Right lobe of liver (tissue), 6 donors: ENCODE data around the gene JAK2. TPM values are rescaled to one million over a fixed set of nuclear protein-coding genes. Genes with fewer than 3 reads are reported as not detected.

Source experiments
- ATAC-seq, 4 donors: fragments of 200-7000 bp; cut with Tn5 transposase; one replicate each; pipeline ENCODE4 v1.9.1; 2020; ENCODE audit warnings: mild to moderate bottlenecking in 4 of 4, moderate library complexity in 4 of 4
- DNase-seq, 3 donors: peaks; one replicate each; pipeline ENCODE4 v3.0.0-alpha.2; 2020
- H3K27ac ChIP-seq, 3 donors: fragments of 200-600 bp; one replicate each; pipeline ENCODE4 v1.8.0; 2022
- H3K27me3 ChIP-seq, 2 donors: fragments of 200-600 bp; one replicate each; pipeline ENCODE4 v1.8.0; 2022
- H3K36me3 ChIP-seq, 4 donors: fragments of 200-600 bp; sonication (generic) in 1 of 4; one replicate each; pipeline versions ENCODE4 v1.5.1 to v1.8.0; 2017 to 2022; ENCODE audit warnings: control low read depth in 1 of 4
- H3K4me1 ChIP-seq, 4 donors: fragments of 200-600 bp; sonication (generic) in 1 of 4; one replicate each; pipeline versions ENCODE4 v1.5.1 to v1.8.0; 2017 to 2022; ENCODE audit warnings: control low read depth in 1 of 4
- H3K4me3 ChIP-seq, 3 donors: fragments of 200-600 bp; one replicate each; pipeline ENCODE4 v1.8.0; 2022
- H3K9me3 ChIP-seq, 4 donors: fragments of 200-600 bp; sonication (generic) in 1 of 4; one replicate each; pipeline versions ENCODE4 v1.5.1 to v1.8.0; 2017 to 2022; ENCODE audit warnings: control low read depth in 1 of 4
- POLR2A ChIP-seq: fragments of 450-650 bp; IDR thresholded peaks from one replicate; pipeline ENCODE4 v1.6.1; 2017; ENCODE audit warnings: antibody characterized with exemption, mild to moderate bottlenecking
- WGBS: methylation state at CpG from one replicate; pipeline ENCODE4 v1.1.6; 2018; ENCODE audit warnings: low coverage, low lambda C conversion rate; ENCODE audit not compliant: insufficient coverage; ENCODE audit errors: missing lambda C conversion rate; 5-methylcytosine and 5-hydroxymethylcytosine counted together
- intact Hi-C, 2 donors: fragments of 100-400 bp; cut with DNase I; formaldehyde crosslinking; loops; one replicate each; pipeline versions ENCODE4 v1.11.2 to v1.14.1; 2022
- long read RNA-seq: library from polyadenylated mRNA; unstranded; transcript quantifications from one replicate; pipeline ENCODE4 v2.0.0, GENCODE V29; 2019
- total RNA-seq, 6 experiments: library from RNA; depleted of rRNA in 2 of 6; stranded (reverse); fragments of >200 nt in 2 of 6; fragmentation: NEBNext Ultra II Directional in 3 of 6; extraction: Animal tissue kit (Norgen Biotek cat#: 25700) in 3 of 6; gene quantifications; one replicate each; pipeline versions ENCODE4 v1.1.0 to v1.2.4, GENCODE V29; 2016 to 2023
- TF ChIP-seq, protein P1 (sequence below), 4 donors: fragments of 200-600 bp in 3 of 4; fragments of 450-650 bp in 1 of 4; IDR thresholded peaks; one replicate each; pipeline versions ENCODE4 v1.5.1 to v1.8.0; 2016 to 2022; ENCODE audit warnings: antibody characterized with exemption in 4 of 4, mild to moderate bottlenecking in 2 of 4
- donor health status: DM: no; HTN: yes; CAD: no.
- donor health status: DM: no; HTN: no; CAD: no.
- donor health status: DM: no; HTN: no; CAD: no.
- donor health status: DM: no; HTN: yes; CAD: no.
- donor health status: DM: no; HTN: yes; CAD: no.

The JAK2 gene
- total RNA-seq: 1 to 10 TPM; 3.6 to 6.5 (median 4.4) TPM
- long read RNA-seq: 0 reads

DNA sequence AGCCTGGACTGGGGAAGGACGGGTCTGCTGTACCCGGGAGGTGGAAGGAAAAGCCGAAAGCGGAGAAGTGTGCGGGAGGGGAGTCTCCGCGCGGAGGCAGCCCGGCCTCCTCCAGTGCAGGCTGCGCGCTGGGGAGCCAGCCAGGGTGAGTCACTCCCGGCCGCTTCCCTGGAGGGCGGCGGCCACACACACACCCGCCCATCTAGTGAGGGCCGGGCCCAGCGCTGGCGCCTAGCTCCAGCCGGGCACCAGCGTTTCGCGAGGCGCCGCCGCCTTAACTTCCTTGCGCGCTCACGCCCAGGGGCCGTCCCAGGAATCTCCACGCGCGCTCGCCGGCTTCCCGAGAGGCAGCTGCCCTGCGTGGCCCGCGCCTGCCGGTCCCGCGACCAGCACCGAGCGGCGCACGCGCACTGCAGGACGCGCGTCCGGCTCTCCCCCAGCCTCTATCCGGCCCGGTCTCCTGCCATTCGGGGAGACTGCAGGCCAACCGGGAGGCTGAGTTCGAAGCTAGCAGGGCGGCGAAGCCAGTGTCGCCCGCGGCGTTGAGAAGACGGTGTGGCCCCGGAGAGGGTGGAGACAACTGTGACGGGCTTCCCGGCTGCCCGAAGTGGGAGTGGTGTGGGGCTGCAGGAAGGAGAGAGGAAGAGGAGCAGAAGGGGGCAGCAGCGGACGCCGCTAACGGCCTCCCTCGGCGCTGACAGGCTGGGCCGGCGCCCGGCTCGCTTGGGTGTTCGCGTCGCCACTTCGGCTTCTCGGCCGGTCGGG, at the start of gene JAK2:
JAK2 (plus strand) TSS at position 652 of the 765 bp plus-strand sequence. CDS start 36,716 bp downstream, outside the sequence.
- peak; percentile 92 for TF ChIP-seq POLR2A
- TF ChIP-seq, protein P1, sequence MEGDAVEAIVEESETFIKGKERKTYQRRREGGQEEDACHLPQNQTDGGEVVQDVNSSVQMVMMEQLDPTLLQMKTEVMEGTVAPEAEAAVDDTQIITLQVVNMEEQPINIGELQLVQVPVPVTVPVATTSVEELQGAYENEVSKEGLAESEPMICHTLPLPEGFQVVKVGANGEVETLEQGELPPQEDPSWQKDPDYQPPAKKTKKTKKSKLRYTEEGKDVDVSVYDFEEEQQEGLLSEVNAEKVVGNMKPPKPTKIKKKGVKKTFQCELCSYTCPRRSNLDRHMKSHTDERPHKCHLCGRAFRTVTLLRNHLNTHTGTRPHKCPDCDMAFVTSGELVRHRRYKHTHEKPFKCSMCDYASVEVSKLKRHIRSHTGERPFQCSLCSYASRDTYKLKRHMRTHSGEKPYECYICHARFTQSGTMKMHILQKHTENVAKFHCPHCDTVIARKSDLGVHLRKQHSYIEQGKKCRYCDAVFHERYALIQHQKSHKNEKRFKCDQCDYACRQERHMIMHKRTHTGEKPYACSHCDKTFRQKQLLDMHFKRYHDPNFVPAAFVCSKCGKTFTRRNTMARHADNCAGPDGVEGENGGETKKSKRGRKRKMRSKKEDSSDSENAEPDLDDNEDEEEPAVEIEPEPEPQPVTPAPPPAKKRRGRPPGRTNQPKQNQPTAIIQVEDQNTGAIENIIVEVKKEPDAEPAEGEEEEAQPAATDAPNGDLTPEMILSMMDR (IDR thresholded peaks at IDR 0.05): peak; percentile 22 to 55 (median 48)
- H3K27me3 ChIP-seq: no peaks in the 10 kb centered on the region
- no peaks in the 10 kb centered on the region for H3K9me3 ChIP-seq
- intact Hi-C loops: no loop called here
- peaks cover 0 to 24% (median 2%) of the 10 kb centered on the region in 4 donors for H3K4me1 ChIP-seq
- peak; percentile 93 to 95 (median 95) for DNase-seq
- ATAC-seq: peak; percentile 89 to 94 (median 92)
- peak within 1 kb of the TSS; percentile 65 to 76 (median 69) for H3K4me3 ChIP-seq
- no peaks in the 10 kb centered on the region for H3K36me3 ChIP-seq
- peak within 1 kb of the TSS; percentile 92 to 95 (median 95) for H3K27ac ChIP-seq
- WGBS: 0% methylated on average over 22 of the region's 84 CpGs

- no peak overlapping the region for H3K4me3 ChIP-seq
- WGBS: 39% methylated on average over 3 of the region's 3 CpGs
- no peaks in the 10 kb centered on the region for H3K27me3 ChIP-seq
- H3K27ac ChIP-seq: no peak overlapping the region
- no peaks in the 10 kb centered on the region for H3K4me1 ChIP-seq
- intact Hi-C loops: no loop called here
- no peaks in the 10 kb centered on the region for H3K9me3 ChIP-seq
- DNase-seq (no peak), ATAC-seq (peak in 3 of 4 donors; percentile 18 to 51 (median 31))
- no peak for TF ChIP-seq POLR2A
- TF ChIP-seq, protein P1 (IDR thresholded peaks at IDR 0.05): no peak
- no peaks in the 10 kb centered on the region for H3K36me3 ChIP-seq
These were observed 48.8 kb upstream of the JAK2 start for GRCh38 chr9:4936277-4936676.

DNA sequence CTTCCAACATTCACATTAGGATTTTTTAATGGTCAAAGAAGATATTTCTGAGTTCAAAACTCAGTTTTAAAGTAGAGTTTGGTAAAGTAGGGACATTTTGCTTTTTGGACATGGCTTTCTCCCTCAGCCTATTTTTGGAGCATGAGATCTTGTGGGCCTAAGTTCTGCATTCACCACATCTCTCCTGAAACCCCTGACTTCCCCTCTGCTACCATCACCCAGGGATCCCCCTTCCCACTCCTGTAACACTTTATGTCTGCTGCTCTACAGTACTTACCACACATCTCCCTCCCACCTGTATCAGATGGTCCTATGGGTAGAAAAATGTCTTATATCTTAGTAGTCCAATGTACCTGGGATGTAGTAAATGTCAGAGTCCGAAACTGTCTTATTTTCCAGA, 48.2 kb upstream of the JAK2 start:
- no peak overlapping the region for H3K4me3 ChIP-seq
- DNase-seq (no peak), ATAC-seq (no peak)
- H3K36me3 ChIP-seq: no peaks in the 10 kb centered on the region
- WGBS: 100% methylated on average over 1 of the region's 1 CpG
- intact Hi-C loops: no loop called here
- H3K4me1 ChIP-seq: no peaks in the 10 kb centered on the region
- TF ChIP-seq, protein P1 (IDR thresholded peaks at IDR 0.05): no peak
- TF ChIP-seq POLR2A: no peak
- no peaks in the 10 kb centered on the region for H3K9me3 ChIP-seq
- H3K27me3 ChIP-seq: no peaks in the 10 kb centered on the region
- no peak overlapping the region for H3K27ac ChIP-seq

DNA sequence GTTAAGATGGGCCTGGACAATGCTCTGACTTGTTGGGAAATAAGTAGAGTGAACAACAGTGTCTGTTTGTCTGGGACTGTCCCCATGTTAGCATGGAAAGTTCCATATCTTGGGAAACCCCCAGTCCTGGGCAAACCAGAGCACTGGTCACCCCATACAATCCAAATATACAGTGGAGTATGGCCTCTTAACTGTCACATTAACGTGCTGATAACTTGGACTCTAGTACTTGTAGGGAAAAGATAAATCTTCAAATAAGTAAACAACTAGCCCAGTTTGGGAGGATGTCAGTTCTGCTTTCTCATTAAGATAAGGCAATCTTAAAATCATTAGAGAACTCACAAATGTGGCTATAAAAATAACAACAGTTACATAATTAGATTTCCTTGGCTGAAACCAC, 47.6 kb upstream of the JAK2 start:
- intact Hi-C loops: no loop called here
- TF ChIP-seq, protein P1 (IDR thresholded peaks at IDR 0.05): no peak
- no peak for TF ChIP-seq POLR2A
- WGBS: 33% methylated on average over 1 of the region's 1 CpG
- Histone ChIP-seq H3K4me1 (no peaks in the 10 kb centered on the region), H3K27me3 (no peaks in the 10 kb centered on the region), H3K9me3 (no peaks in the 10 kb centered on the region), H3K27ac (no peak overlapping the region), H3K36me3 (no peaks in the 10 kb centered on the region), H3K4me3 (no peak overlapping the region)
- peak in 2 of 4 donors; percentile 14 to 17 for ATAC-seq
- no peak for DNase-seq
